Mesothelial cell of epicardium (in vitro differentiated cells): ENCODE measurements around the gene TMEM239. TPM values are rescaled to one million over a fixed set of nuclear protein-coding genes. Genes with fewer than 3 reads are reported as not detected.

Experiments used
- DNase-seq, 2 experiments: peaks; one replicate each; pipeline ENCODE4 v3.0.0; 2021; ENCODE audit warnings: low spot score in 2 of 2; ENCODE audit not compliant: unreplicated experiment in 2 of 2
- H3K27ac Mint-ChIP-seq: 2 replicates; pipeline ENCODE4 v1.8.0; 2021; ENCODE audit warnings: mixed read lengths
- H3K27me3 Mint-ChIP-seq: 2 replicates; pipeline ENCODE4 v1.8.0; 2021; ENCODE audit warnings: low read depth, mixed read lengths
- H3K36me3 Mint-ChIP-seq: 2 replicates; pipeline ENCODE4 v1.8.0; 2021; ENCODE audit warnings: mixed read lengths
- H3K4me1 Mint-ChIP-seq: 2 replicates; pipeline ENCODE4 v1.8.0; 2021; ENCODE audit warnings: mixed read lengths
- H3K4me3 Mint-ChIP-seq: 2 replicates; pipeline ENCODE4 v1.8.0; 2021; ENCODE audit warnings: mild to moderate bottlenecking, moderate library complexity, mixed read lengths
- H3K9me3 Mint-ChIP-seq: 2 replicates; pipeline ENCODE4 v1.8.0; 2021; ENCODE audit warnings: mixed read lengths
- CTCF ChIP-seq: fragments of 200-600 bp; sonication (generic); IDR thresholded peaks from one replicate; pipeline ENCODE4 v1.5.0; 2021; ENCODE audit warnings: antibody characterized with exemption; ENCODE audit not compliant: unreplicated experiment
- total RNA-seq: library from RNA; stranded (reverse); gene quantifications from 3 replicates; pipeline ENCODE4 v1.2.1, GENCODE V29; 2021

Gene TMEM239
- total RNA-seq, 1 donor from 2014 or later, result not detected

GRCh38 chr20:2845607-2846006 is 29.4 kb downstream of the TMEM239 start:
- H3K4me1 Mint-ChIP-seq, result peaks cover 9% of the 10 kb centered on the region
- no peak overlapping the region for H3K27ac Mint-ChIP-seq
- DNase-seq, result no peak
- peaks cover 1% of the 10 kb centered on the region for H3K36me3 Mint-ChIP-seq
- H3K9me3 Mint-ChIP-seq, result no peaks in the 10 kb centered on the region
- no peak overlapping the region for H3K4me3 Mint-ChIP-seq
- no peak for TF ChIP-seq CTCF
- no peaks in the 10 kb centered on the region for H3K27me3 Mint-ChIP-seq

- Mint-ChIP-seq H3K27ac (no peak overlapping the region), H3K36me3 (peaks cover 1% of the 10 kb centered on the region), H3K27me3 (no peaks in the 10 kb centered on the region), H3K9me3 (no peaks in the 10 kb centered on the region), H3K4me1 (peaks cover 5% of the 10 kb centered on the region), H3K4me3 (no peak overlapping the region)
- no peak for DNase-seq
- TF ChIP-seq CTCF, result no peak
Observed at GRCh38 chr20:2846698-2847097, 30.5 kb downstream of the TMEM239 start.

- Mint-ChIP-seq H3K9me3 (no peaks in the 10 kb centered on the region), H3K4me3 (no peak overlapping the region), H3K27me3 (no peaks in the 10 kb centered on the region), H3K27ac (no peak overlapping the region), H3K36me3 (peaks cover 1% of the 10 kb centered on the region), H3K4me1 (peaks cover 5% of the 10 kb centered on the region)
- TF ChIP-seq CTCF, result no peak
- DNase-seq, result no peak
Observed at GRCh38 chr20:2847802-2848201, 31.6 kb downstream of the TMEM239 start.

GRCh38 chr20:2849529-2849928 is 33.4 kb downstream of the TMEM239 start:
- no peak overlapping the region for H3K27ac Mint-ChIP-seq
- no peak for TF ChIP-seq CTCF

GRCh38 chr20:2851086-2851485 is 34.9 kb downstream of the TMEM239 start:
- no peak overlapping the region for H3K4me3 Mint-ChIP-seq
- no peaks in the 10 kb centered on the region for H3K9me3 Mint-ChIP-seq
- no peaks in the 10 kb centered on the region for H3K4me1 Mint-ChIP-seq
- no peak for DNase-seq
- no peaks in the 10 kb centered on the region for H3K36me3 Mint-ChIP-seq
- no peaks in the 10 kb centered on the region for H3K27me3 Mint-ChIP-seq
- TF ChIP-seq CTCF, result no peak
- H3K27ac Mint-ChIP-seq, result no peak overlapping the region

More at GRCh38 chr20:2849529-2849928, 33.4 kb downstream of the TMEM239 start:
- Mint-ChIP-seq H3K9me3 (no peaks in the 10 kb centered on the region), H3K4me1 (no peaks in the 10 kb centered on the region), H3K36me3 (no peaks in the 10 kb centered on the region), H3K4me3 (no peak overlapping the region), H3K27me3 (no peaks in the 10 kb centered on the region)
- no peak for DNase-seq

GRCh38 chr20:2858591-2858990 is 42.4 kb downstream of the TMEM239 start:
- Mint-ChIP-seq H3K27me3 (no peaks in the 10 kb centered on the region), H3K27ac (no peak overlapping the region), H3K4me3 (no peak overlapping the region), H3K9me3 (no peaks in the 10 kb centered on the region), H3K4me1 (no peaks in the 10 kb centered on the region), H3K36me3 (peaks cover 7% of the 10 kb centered on the region)
- TF ChIP-seq CTCF, result no peak
- DNase-seq, result no peak
